Stimulated activated CD4-positive, alpha-beta T cell treated with anti-CD3 and anti-CD28 coated beads, Interleukin-2, amount 100 ng/mL, for 4 hours (primary cell): ENCODE measurements around the gene ARHGAP25.

Experiments
- DNase-seq: peaks from one replicate; pipeline ENCODE4 v3.0.0-alpha.2; 2020; ENCODE audit warnings: low read depth

Gene ARHGAP25

DNA sequence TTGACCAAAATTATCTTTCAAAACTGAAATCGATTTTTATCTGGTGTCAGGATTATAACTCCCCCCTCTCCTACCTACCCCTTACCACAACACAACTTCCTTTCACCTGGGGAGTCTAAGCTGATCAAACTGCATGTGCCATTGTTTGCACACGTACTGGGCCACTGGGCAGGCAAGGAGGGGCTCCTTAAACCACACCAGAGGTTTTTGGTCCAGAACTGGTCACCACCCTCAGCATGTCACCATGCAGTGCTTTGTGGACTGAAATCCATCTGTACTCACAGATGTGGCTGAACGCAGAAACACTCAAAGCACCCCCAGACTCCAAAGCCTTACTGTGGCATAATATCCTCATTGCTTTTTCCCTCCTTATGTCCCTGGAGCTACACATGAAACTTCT, 13.9 kb upstream of the ARHGAP25 start:
- DNase-seq, result no peak

DNA sequence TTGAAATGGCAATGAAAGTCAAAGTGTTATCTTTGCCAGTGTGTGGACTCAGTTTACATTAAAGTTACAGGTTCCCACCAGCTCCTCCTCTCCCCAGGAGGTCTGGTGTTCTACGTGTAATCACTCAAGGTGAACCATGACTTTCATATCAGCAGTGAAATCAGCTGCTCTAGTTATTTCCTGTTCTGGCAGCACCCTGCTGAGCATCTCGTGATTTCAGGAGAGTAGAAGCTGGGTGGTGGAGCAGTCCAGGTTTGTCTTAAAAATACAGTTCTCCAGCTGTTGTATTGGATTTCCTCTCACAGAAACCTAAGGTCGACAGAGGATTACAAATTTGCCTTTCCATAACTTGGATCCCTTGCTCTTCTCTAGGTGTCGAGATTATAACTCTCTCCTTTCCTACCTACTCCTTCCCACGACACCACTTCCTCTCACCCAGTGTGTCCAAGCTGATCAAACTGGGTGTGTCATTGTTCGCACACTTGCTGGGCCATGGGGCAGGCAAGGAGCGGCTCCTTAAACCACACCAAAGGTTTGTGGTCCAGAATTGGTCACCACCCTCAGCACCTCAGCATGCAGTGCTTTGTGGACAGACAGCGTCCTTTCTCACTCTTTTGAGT, 13.0 kb upstream of the ARHGAP25 start:
- no peak for DNase-seq

DNA sequence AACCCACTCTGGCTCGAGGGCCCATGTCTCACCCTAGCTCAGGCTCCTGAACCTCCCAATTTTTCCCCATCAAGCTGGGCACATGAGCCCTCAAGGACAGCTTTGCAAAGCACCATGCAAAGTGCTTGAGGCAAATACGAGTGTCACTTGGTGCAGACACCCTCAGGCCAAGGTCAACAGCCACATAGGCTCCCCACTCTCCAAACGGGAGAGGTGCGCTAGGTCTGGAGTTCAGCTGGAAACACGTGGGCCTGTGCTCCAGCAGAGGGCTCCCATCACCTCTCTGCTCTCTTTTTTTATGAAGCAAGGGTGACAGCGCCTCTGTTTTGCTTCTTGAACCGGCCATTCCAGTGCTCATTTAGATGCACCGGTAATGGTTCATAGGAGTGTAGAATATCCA, 11.9 kb upstream of the ARHGAP25 start:
- DNase-seq, result no peak

DNA sequence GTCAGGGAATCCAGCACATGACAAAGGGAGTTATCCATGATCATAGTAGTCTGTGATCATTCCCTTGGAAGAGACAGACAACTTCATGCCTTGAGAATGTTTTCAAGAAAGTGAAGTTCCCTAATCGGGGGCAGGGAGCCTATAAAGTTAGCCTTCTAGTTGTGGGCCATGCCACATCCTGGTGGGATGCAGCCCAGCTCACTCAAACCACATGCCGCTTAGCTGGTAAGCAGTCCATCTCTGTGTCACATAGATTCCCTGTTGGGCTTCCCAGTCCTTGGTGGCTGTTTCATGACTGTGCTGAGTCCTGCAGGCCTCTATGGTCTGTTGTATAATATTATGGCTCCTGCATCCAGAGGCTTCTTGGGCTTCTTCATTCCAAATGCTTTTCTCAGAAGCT, 11.4 kb upstream of the ARHGAP25 start:
- no peak for DNase-seq

DNA sequence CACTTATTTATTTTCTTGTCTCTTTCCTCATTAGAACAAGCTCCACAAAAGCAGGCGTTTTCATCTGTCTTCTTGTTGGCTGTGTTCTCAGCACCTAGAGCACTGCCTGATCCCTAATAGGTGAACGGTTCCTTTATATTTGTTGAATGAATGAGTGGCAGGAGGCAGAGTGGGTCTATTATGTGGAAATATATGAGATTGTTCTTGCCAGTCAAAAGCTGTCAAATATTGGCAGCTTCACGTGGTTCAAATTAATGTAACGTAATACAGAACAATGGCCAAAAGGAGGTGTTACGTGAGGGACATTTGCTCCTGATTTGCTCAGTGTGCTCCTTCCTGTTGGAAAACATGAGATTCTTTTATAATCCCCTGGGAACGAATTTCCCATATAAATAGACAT, 8.5 kb upstream of the ARHGAP25 start:
- no peak for DNase-seq

DNA sequence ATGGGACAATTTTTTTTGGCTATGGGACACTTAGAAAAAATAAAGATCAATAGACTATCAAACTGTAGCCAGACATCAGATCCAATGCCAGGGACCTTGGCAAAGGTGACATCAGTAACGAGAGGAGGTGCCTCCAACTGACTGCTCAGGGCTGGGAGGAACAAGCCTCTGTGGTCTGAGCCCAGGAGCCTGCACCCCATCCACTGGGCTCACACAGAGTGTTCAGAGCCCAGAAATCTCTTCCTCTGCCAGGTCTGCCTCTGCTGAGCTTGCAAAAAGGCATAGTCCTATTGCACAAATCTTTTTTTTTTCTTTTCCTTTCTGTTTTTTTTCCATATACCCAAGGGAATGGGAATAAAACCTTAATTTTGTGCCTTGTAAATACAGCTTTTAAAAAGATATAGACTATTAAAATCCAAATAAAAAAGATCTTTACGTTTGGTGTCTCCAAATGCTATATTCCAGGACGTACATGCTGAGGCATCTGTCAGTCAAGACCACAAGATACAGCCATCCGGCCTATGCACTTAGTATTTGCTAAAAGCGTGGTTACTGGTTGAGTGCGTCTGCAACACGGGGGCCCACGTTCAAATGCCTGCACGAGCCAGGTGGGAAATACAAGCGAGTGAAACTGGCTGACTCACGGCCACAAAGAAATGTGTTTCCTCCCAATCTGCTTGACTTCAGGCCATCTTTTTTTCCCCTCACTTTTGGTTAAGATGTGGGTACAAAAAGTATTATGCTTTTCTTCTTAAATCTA, 7.8 kb upstream of the ARHGAP25 start:
- DNase-seq, result peak; percentile 82

DNA sequence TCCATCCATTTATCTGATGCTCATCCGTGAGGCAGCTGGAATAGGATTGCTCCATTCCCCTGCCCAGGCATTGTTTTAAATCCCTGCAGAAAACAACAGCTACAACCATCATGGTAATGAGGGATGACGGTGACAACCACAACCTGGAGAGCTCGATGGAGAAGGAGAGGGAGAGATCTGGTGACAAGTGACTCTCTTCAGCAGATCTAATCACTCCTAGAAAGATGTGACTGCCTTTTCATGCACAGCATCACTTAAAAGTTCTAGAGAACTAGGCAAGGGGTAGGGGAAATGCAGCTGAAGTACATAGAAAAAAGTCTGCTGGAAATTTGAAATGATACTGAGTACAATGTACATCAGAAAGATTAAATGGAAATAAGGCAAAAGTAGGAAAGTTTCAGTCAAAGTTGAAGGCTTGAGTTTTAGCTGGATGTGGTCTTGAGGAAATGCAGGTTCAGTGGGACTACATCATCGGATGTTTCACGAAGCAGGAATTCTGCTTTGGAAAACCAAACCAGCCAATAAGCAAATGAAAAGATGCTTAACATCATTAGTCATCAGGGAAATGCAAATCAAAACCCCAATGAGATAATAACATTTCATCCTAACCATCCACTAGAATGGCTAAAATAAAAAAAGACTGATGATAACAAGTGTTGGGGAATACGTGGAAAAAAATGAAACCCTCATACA, 6.8 kb upstream of the ARHGAP25 start:
- DNase-seq, result no peak

DNA sequence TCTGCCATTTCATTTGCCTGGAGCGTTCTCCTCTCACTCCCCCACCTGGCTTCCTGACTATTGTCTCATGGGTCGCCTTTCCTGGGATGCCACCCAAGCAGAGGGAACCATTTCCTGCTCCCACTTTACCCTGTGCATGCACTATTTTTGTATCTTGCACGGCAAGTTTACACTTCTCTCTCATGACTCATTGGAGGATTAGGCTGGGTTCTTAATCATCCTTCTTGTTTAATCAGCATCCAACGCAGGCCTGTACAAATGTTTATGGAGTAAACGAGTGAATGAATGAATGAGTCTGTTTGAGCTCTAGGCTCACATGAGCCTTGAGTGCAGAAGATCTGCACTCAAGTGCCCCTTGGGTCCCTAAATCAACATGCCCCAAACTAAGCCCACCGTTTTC, 3.8 kb upstream of the ARHGAP25 start:
- no peak for DNase-seq

DNA sequence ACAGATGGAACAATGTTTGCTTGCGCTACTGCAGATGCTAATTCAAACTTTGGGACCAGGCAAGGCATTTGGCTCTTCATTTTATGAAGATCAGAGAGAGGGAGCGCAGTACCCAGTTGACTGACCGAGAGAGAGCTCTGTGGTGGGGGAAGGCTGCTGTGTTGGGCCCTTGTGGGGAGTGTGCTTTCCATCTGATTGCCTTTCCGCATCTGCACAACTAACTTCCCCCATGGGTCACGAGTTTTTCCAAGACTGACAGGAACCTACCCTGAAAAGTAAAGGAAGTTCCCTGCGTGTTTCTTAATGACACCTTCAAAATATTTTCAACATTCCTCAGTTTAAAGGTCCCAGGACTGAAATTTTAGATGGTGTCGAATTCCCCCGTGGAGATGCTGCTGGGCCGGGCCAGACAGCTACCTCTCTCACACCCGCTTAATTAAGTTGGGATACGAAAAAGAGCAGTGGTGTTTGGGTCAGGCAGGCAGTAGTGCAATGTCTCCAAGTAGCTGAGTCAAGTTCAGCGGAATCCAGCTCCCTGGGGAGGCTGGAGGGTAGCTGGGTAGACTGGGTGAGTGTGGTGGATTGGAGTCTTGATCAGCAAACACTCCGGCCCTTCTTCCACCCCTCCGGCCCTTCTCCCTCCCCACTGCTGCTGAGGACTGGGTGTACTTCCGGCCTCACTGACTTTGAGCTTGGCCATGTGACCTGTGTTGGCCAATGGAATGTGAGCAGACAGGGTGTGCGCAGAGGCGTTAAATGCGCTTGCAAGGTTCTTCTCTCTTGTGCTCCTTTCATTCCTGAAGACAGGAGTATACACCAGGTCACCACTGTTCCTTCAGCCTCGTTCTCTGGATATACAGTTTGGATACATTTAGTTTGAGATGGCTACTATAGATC, 2.3 kb upstream of the ARHGAP25 start:
- DNase-seq, result no peak

DNA sequence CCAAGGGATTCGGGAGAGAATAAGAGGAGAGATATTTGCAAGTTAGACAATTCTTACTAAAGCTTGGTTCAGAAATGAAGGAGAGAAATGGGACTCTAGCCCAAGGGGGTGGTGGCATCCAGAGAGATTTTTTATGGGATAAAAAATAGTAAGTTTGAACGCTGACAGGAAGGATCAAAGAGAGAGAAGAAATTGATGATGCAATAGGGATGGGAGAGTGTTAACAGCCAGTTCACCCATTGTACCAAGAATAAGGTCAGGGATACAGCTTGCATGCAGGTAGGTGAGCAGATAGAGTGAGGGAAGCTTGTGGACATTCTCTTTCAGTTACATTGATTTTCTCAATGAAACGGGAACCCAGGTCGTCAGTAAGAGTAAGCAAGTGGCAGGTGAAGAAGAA, 1.2 kb upstream of the ARHGAP25 start:
- no peak for DNase-seq

DNA sequence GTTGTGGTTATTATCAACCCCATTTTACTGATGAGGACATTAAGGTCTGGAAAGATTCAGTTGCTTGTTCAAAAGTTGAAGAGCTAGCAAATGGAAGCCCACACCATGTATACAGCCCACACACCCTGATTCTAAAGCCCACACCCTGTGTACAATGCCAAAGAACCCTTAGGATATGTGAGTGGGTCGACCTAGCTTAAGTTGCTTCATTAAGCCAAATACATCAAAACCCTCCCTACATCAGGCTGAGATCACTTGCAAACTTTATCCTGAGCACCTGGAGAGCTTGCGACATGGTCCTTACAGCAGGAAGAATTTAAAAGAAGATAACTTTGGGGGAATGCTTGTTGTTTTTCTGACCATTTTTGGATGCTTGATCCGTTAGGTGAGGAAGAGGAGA, 435 bp upstream of the ARHGAP25 start:
- DNase-seq, result no peak

DNA sequence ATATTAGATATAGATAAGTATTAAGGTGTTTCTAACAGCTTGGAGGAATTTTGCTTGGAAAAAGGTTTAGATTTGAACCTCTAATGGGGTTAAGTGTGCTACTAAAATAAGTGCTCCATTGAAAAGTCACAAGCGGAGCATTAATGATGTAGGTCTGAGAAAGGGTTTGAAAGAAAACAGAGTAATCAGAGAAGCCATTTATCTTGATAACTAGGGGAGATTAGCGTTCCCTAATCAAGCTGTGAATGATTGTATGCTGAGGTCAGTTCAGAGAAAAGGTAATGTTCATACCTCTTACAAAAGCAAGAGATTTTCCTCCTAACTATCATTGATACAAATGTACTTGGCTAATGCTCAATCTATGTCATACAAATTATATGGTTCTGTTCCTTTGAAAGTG, 1.5 kb downstream of the ARHGAP25 start:
- DNase-seq, result no peak

DNA sequence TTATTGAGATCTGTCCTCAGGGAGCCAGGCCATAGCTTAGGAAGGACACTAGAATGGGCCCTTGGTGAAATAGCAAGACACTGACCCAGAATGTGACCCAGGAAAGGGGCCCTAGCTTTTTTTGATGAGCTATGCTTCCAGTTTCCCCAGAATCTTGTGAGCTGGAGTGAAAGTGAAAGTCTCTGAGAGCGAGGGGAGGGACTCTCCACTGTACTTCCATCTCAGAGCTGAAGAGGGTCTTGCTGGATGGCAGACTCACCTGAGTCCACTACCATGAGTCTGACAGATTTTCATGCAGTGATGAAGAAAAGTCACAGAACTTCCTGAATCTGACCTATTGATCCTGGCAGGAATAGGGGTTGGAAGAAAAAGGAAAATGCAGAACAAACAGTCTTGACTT, 3.1 kb downstream of the ARHGAP25 start:
- DNase-seq, result peak; percentile 49

DNA sequence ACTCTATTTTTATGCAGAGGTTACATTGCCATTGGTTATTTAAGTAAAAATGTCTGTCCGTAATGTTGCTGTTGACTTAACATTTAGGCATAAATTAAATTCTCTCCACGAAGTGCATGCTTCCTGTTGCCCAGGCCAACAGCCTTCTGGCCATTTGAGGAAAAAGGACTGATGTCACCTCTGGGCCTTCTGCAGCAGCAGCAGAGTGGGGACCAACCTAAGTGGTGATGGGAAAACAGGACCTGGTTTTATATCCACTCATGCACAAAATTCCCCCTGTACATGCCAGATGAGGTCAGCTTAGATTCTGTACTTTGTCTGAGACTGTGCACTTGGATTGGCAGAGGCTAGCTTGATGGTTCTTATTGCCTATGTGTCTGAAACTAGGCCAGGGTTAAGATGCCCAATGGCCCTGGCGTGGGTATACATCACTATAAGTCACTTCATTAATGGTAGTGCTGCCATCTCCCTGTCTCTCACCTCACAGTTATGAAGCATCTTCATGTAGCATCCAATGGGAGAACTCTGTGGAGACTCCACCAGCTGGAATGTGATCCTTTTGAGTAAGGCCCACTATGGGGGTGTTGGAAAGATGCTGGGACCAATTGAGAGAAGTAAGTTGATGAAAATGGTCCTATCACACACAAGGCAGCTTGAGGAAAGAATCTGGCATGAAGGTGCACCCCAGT, 4.4 kb downstream of the ARHGAP25 start:
- no peak for DNase-seq

DNA sequence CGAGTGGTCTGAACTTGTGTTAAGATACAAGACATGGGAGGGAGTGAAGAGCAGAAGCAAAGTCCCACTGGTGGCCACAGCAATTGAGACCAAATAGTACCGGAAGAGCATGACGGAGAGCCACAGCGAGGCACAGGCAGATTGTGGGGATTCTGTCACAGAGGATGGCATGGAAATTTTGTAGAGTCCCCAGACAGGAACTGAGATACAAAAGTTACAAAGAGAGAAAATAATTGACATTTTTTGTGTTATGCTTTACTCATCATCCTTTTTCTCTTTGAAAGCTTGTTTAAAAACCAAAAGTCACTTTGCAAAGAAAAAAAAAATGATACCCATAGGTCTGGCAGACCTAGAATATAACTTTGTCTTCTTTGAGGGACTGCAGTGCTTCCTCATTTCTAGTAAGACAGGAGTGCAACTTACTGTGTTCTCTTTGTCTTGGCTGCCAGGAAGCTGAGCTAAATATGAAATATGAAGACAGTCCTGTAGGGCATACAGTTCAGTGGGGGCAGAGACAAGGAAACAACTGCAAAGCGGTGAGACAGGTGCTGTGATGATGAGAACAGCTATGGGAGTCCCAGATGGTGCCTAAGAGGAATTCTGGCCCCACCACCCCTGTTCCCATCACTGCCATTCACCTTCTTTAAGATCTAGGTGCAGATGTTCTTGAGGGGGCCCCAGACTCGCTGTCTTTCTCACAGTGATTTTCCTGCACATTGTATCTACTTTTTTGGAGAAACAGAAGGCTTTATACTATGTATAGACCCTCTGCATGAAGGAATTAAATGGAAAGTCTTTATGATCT, 5.2 kb downstream of the ARHGAP25 start:
- no peak for DNase-seq

DNA sequence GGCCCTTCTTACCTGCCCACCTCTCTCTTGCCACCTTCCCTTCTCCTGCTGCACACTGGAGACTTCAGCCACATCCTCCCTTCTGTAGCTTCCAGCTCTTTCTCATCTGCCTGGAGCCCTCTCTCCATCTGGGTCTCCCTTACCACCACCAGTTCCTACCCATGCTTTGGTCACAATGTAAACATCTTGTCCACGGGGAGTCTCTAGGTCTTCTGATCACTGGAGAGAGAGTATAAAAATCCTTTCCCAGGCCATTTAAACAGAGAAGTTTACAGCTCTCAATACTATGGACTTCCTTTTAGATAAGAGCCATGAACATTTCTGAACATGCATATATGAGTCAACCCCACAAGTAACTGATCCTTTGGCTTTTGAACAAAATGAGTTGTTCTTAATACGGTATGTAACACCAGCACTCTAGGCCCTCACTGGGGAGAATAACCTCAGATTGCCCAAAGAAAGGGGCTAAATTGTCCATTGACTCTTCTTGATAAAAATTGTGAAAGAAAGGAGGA, 5.8 kb downstream of the ARHGAP25 start:
- no peak for DNase-seq

DNA sequence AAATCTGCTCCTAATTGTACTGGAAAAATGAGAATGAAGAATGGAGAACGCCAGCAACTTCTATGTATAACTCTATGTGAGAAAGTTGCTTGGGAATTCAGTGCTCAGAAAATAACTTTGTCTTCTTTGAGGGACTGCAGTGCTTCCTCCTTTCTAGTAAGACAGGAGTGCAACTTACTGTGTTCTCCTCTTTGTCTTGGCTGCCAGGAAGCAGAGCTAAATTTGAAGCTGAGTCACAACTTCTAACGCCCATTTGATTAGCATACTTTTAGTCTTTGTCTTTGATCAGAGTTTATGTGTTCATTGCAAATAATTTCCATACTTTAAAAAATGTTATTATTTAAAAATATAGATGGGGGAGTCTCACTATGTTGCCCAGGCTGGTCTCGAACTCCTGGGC, 6.6 kb downstream of the ARHGAP25 start:
- no peak for DNase-seq

DNA sequence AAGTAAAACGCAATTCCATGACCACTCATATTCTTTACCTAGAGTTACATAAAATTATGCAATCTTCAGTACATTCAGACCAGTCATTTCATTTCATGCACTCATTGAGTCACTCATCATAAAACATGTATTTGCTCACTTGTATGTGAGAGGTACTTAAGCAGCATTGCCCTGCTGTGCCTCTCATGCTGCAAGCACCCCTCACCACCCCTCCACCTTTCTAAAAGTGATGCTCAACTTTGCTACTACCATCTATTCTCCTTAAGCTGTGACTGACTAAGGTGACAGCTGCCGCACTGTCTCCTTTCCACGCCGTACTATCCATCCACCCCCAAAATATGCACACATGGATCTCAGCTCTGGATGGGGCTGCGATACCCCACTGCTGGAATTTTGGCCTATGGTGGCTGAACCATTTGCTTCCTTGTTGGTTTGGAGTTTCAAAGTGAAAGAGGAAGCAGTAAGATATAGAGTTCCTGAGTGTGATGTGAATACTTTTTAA, 7.2 kb downstream of the ARHGAP25 start:
- no peak for DNase-seq

DNA sequence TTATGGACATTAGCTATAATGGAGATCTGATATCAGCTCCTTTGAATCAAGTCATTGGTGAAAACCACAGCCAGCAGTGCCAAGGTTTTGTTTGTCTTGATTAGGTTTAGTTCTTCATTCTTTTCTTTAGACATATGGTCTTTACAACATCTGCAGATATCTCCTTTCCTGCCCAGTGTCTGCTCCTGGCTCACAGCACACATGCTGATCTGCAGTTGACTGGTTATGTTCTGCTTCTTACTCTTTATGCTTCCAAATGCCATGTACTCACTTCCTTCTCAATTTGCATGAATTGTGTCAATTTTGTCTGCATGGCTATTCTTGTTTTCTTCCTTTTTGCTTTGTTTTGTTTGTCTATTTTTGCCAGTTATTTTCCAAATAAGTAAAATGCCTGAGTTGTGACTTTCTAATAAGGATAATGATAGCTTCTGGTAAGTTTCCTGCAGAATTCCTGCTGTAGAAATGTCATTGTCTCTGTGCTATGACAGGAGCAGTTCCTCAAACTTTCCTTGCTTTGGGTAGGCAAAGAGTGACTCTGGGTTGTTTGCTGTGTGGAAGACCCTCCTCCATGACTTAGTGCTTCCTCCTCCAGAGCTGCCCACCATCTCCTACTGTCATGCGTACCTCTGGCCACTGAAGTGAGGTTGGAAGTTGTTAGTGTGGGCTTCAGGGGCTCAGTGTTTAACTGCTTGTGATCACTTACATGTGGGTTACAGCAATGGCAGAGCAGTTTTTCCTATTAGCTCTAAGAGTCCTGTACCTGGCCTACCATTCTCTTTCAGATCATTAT, 8.2 kb downstream of the ARHGAP25 start:
- no peak for DNase-seq

DNA sequence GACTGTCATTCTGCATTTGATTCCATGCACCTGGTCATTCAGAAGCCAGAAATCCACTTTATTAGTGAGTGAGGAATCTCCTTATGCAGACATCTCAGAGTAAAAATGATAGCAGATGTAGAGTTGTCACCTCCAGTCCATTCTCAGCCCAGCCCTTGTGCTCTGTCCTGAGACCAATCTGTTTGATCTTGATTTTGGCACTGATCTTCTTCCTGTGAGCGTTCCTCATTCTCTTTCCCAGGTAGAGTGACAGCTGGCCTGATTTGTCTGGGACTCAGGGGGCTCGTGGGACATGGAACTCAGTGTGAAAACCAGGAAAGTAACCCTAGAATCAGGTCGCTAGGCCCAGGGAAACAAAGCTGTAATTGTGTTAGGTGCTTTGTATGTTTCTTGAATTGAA, 8.9 kb downstream of the ARHGAP25 start:
- DNase-seq, result no peak
